Endodermal cell (in vitro differentiated cells): ENCODE results near the gene ASAP2. TPM values are rescaled to one million over a fixed set of nuclear protein-coding genes. Genes with fewer than 3 reads are reported as not detected.

ENCODE experiments used
- DNase-seq: peaks from one replicate; pipeline ENCODE4 v3.0.0-alpha.2; 2017
- H3K27ac ChIP-seq: 2 replicates; pipeline ENCODE4 v1.5.1; 2013; ENCODE audit warnings: mild to moderate bottlenecking, low read depth, low read length, moderate library complexity
- H3K27me3 ChIP-seq: 2 replicates; pipeline ENCODE4 v1.6.1; 2013; ENCODE audit warnings: mild to moderate bottlenecking, low read length, moderate library complexity; ENCODE audit not compliant: insufficient read depth, control insufficient read depth, poor library complexity, severe bottlenecking
- H3K36me3 ChIP-seq: 2 replicates; pipeline ENCODE4 v1.7.0; 2013; ENCODE audit warnings: mild to moderate bottlenecking, low read length, moderate library complexity; ENCODE audit not compliant: control insufficient read depth, insufficient read depth
- H3K4me1 ChIP-seq: one replicate; pipeline ENCODE4 v1.7.0; 2013; ENCODE audit warnings: low read length; ENCODE audit not compliant: control insufficient read depth, insufficient read depth
- H3K4me3 ChIP-seq: 2 replicates; pipeline ENCODE4 v1.5.1; 2013; ENCODE audit warnings: mild to moderate bottlenecking, low read length, moderate library complexity
- H3K9ac ChIP-seq: 2 replicates; pipeline ENCODE4 v1.6.1; 2013; ENCODE audit warnings: mild to moderate bottlenecking, low read length, moderate library complexity; ENCODE audit not compliant: poor library complexity, severe bottlenecking; ENCODE audit errors: extremely low read depth
- H3K9me3 ChIP-seq: 2 replicates; pipeline ENCODE4 v1.6.1; 2013; ENCODE audit warnings: mild to moderate bottlenecking, low read length, moderate library complexity; ENCODE audit not compliant: control insufficient read depth
- H3K27ac Mint-ChIP-seq: 2 replicates; pipeline ENCODE4 v1.8.0; 2020; ENCODE audit warnings: mixed read lengths
- H3K27me3 Mint-ChIP-seq: 2 replicates; pipeline ENCODE4 v1.8.0; 2021; ENCODE audit warnings: mild to moderate bottlenecking, mixed read lengths; ENCODE audit not compliant: insufficient read depth
- H3K36me3 Mint-ChIP-seq: 2 replicates; pipeline ENCODE4 v1.8.0; 2020; ENCODE audit warnings: low read depth, mixed read lengths
- H3K4me1 Mint-ChIP-seq: 2 replicates; pipeline ENCODE4 v1.8.0; 2020; ENCODE audit warnings: mixed read lengths
- H3K4me3 Mint-ChIP-seq: 2 replicates; pipeline ENCODE4 v1.8.0; 2020; ENCODE audit warnings: mild to moderate bottlenecking, moderate library complexity, mixed read lengths
- H3K9me3 Mint-ChIP-seq: 2 replicates; pipeline ENCODE4 v1.8.0; 2020; ENCODE audit warnings: mild to moderate bottlenecking, mixed read lengths
- WGBS, 2 experiments: methylation state at CpG; one replicate each; pipeline versions ENCODE4 v1.1.5 to v1.1.7; 2013; ENCODE audit warnings: missing lambda C conversion rate in 2 of 2, mixed read lengths in 1 of 2; ENCODE audit not compliant: insufficient coverage in 1 of 2, insufficient read length in 1 of 2; 5-methylcytosine and 5-hydroxymethylcytosine counted together
- total RNA-seq, 2 donors: library from RNA; stranded (reverse); fragmentation: NEBNext Ultra II Directional in 1 of 2; extraction: Animal tissue kit (Norgen Biotek cat#: 25700) in 1 of 2; gene quantifications; 2 replicates in 1 of 2; 3 replicates in 1 of 2; pipeline ENCODE4 v1.2.1, GENCODE V29; 2021
- TF ChIP-seq, protein P1 (sequence below): fragments of 200-600 bp; sonication (generic); conservative IDR thresholded peaks from 2 replicates; pipeline ENCODE4 v1.5.0; 2021; ENCODE audit warnings: antibody characterized with exemption, mild to moderate bottlenecking

Gene ASAP2
- total RNA-seq, 2 donors from 2014 or later, result 11.8 to 20.4 TPM

DNA sequence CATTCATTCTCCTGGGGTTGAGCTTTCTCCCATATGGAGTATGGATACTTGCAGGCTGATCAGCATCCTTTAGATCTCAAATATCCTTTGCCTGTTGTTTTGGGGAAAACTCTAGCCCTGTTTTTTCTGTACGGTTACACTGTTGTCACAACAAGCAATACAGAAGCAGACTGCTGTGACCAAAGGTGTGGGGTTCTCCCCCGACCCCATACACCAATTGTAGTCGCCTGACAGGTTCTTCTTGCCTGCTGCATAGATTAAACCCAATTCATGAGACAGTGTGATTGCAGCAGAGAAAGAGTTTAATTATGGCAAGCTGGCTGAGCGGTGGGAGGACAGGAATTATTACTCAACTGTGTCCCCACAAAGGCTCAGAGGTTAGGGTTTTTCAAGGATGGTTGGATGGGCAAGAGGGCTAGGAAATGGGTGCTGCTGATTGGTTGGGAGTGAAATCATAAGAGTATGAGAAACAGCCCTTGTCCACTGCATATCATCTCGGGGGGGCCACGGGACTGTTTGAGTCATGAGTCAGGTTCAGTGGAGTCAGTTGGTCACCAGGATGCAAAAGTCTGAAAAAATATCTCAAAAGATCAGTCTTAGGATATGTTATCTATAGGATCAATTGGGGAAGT lies 176.1 kb downstream of the ASAP2 start:
- Mint-ChIP-seq H3K4me3 (no peak overlapping the region), H3K36me3 (peaks cover 4% of the 10 kb centered on the region), H3K27ac (no peak overlapping the region), H3K9me3 (no peaks in the 10 kb centered on the region), H3K27me3 (no peaks in the 10 kb centered on the region), H3K4me1 (peaks cover 12% of the 10 kb centered on the region)
- Histone ChIP-seq H3K4me3 (no peak overlapping the region), H3K27me3 (no peaks in the 10 kb centered on the region), H3K9ac (no peak overlapping the region), H3K4me1 (peaks cover 4% of the 10 kb centered on the region), H3K27ac (no peak overlapping the region), H3K9me3 (no peaks in the 10 kb centered on the region), H3K36me3 (peaks cover 15% of the 10 kb centered on the region)
- 91 to 100% methylated on average over 5 to 6 of the region's 6 CpGs for WGBS, 2 experiments
- TF ChIP-seq, protein P1, sequence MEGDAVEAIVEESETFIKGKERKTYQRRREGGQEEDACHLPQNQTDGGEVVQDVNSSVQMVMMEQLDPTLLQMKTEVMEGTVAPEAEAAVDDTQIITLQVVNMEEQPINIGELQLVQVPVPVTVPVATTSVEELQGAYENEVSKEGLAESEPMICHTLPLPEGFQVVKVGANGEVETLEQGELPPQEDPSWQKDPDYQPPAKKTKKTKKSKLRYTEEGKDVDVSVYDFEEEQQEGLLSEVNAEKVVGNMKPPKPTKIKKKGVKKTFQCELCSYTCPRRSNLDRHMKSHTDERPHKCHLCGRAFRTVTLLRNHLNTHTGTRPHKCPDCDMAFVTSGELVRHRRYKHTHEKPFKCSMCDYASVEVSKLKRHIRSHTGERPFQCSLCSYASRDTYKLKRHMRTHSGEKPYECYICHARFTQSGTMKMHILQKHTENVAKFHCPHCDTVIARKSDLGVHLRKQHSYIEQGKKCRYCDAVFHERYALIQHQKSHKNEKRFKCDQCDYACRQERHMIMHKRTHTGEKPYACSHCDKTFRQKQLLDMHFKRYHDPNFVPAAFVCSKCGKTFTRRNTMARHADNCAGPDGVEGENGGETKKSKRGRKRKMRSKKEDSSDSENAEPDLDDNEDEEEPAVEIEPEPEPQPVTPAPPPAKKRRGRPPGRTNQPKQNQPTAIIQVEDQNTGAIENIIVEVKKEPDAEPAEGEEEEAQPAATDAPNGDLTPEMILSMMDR, result no peak
- peak; percentile 19 for DNase-seq

DNA sequence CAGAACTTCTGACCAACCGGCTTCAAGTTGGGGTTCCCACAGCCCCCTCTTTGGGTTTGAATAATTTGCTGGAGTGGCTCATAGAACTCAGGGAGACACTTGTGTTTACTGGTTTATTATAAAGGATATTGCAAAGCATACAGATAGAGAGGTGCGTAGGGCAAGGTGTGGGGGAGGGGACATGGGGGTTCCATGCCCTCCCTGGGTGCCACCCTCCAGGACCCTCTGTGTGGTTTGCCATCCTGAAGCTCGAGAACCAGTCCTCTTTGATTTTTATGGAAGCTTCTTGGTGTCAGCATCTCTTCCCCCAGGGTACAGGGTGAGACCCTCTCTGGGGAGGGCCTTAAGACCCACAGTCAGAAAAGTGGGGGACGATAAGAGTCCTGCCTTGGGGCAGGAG lies 177.9 kb downstream of the ASAP2 start:
- Mint-ChIP-seq H3K9me3 (no peaks in the 10 kb centered on the region), H3K27me3 (no peaks in the 10 kb centered on the region), H3K36me3 (peaks cover 4% of the 10 kb centered on the region), H3K27ac (no peak overlapping the region), H3K4me3 (no peak overlapping the region), H3K4me1 (peaks cover 17% of the 10 kb centered on the region)
- no peaks in the 10 kb centered on the region for H3K27me3 ChIP-seq
- TF ChIP-seq, protein P1, result no peak
- H3K9ac ChIP-seq, result no peak overlapping the region
- H3K27ac ChIP-seq, result no peak overlapping the region
- H3K4me3 ChIP-seq, result no peak overlapping the region
- peaks cover 19% of the 10 kb centered on the region for H3K36me3 ChIP-seq
- H3K9me3 ChIP-seq, result no peaks in the 10 kb centered on the region
- H3K4me1 ChIP-seq, result peaks cover 4% of the 10 kb centered on the region
- WGBS, 2 experiments, result 89 to 100% methylated on average over 2 to 4 of the region's 4 CpGs
- no peak for DNase-seq

DNA sequence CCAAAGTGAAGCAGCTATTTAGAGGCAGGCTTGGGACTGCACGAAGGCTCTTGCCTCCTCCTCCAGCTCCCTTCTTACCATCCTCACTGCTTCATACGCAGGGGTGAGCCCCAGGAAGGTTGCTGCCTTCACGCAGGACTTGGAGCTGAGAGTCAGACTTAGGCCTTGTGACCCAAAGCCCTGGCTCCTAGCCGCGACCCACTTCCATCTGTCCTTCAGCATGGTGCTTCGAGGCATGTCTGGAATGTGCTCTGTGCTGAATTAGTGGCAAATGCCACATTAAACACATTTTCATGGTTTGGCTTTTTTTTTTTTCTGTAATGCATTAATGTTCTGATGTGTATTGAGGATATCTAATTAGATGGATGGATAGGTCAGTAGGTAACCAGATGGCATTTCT lies 179.2 kb downstream of the ASAP2 start:
- Histone ChIP-seq H3K27me3 (no peaks in the 10 kb centered on the region), H3K36me3 (peaks cover 14% of the 10 kb centered on the region), H3K9me3 (no peaks in the 10 kb centered on the region), H3K9ac (no peak overlapping the region), H3K4me1 (no peaks in the 10 kb centered on the region), H3K4me3 (no peak overlapping the region), H3K27ac (no peak overlapping the region)
- WGBS, 2 experiments, result 92 to 94% methylated on average over 5 to 6 of the region's 6 CpGs
- Mint-ChIP-seq H3K36me3 (peaks cover 2% of the 10 kb centered on the region), H3K27ac (no peak overlapping the region), H3K4me1 (peaks cover 13% of the 10 kb centered on the region), H3K27me3 (no peaks in the 10 kb centered on the region), H3K9me3 (no peaks in the 10 kb centered on the region), H3K4me3 (no peak overlapping the region)
- peak; percentile 49 for DNase-seq
- TF ChIP-seq, protein P1, result no peak
